ENCODE results near the gene SCN7A.
"Not testable (repeated sequence)": the region's sequence is repeated elsewhere in the genome, so short reads cannot be mapped to it uniquely, and the experiment has no call there.

SCN7A gene

GRCh38 chr2:166360426-166360825 lies 133.6 kb downstream of the SCN7A start:
- DNase-seq (ENCODE audit: low read depth in 2 of 2), result no peak

- DNase-seq (ENCODE audit: low read depth in 2 of 2), result not testable (repeated sequence)
Observed at GRCh38 chr2:166357950-166358321, 136.1 kb downstream of the SCN7A start.

- DNase-seq (ENCODE audit: low read depth in 2 of 2), result no peak
Observed at GRCh38 chr2:166357068-166357949, 136.7 kb downstream of the SCN7A start.

Data from stimulated activated CD8-positive, alpha-beta memory T cell treated with anti-CD3 and anti-CD28 coated beads, Interleukin-2, amount 100 ng/mL, for 1 hour (primary cell).